ENCODE measurements around the gene DEPDC1B. TPM values are rescaled to one million over a fixed set of nuclear protein-coding genes. Genes with fewer than 3 reads are reported as not detected.
A peak's percentile ranks its signal among the peaks of the same experiment; 100 is the strongest.

The DEPDC1B gene
- total and polyA plus RNA-seq, 2 of the 4 experiments (the other 2 are of a cell fraction) = 4.4 to 9.3 TPM

DNA sequence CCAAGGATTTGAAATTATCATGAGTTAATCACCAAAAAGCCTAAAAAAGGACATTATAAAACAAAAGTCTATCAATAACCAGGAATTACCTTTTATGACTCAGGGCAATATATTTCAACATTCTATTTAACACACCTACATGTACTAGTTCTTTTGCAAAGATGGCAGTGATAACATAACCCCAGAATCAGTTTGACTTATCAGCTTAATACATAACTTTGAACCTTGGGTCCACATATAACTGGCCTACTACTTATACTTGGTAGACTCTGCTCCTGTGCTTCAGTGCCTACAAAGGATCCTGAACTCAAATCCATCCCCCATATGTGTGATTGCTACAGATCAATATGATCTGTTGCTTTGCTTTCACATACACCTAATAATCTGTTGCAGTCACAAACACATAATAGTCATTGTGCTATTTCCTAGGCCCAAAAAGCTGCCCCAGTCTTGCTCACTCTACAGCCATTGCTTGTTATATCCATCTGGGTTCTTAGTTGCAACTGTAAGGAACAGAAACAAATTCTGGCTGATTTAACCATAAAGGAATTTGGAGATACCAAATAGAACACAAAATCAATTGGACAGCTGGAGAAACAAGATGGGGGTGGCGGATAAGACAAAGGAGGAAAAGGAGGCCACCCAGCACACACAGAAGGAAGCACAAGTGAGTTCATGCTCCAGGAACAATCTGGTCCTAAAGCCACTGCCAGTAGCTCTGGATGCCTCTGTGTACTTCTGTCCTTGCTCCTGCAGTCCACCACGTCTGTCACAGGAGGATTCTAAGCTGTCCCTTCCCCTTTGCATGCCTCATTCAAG is 25.5 kb downstream of the DEPDC1B start (continued):
- TF ChIP-seq, protein P1, sequence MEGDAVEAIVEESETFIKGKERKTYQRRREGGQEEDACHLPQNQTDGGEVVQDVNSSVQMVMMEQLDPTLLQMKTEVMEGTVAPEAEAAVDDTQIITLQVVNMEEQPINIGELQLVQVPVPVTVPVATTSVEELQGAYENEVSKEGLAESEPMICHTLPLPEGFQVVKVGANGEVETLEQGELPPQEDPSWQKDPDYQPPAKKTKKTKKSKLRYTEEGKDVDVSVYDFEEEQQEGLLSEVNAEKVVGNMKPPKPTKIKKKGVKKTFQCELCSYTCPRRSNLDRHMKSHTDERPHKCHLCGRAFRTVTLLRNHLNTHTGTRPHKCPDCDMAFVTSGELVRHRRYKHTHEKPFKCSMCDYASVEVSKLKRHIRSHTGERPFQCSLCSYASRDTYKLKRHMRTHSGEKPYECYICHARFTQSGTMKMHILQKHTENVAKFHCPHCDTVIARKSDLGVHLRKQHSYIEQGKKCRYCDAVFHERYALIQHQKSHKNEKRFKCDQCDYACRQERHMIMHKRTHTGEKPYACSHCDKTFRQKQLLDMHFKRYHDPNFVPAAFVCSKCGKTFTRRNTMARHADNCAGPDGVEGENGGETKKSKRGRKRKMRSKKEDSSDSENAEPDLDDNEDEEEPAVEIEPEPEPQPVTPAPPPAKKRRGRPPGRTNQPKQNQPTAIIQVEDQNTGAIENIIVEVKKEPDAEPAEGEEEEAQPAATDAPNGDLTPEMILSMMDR (conservative IDR thresholded peaks at IDR 0.05; ENCODE audit: low read depth, low read length) = no peak

DNA sequence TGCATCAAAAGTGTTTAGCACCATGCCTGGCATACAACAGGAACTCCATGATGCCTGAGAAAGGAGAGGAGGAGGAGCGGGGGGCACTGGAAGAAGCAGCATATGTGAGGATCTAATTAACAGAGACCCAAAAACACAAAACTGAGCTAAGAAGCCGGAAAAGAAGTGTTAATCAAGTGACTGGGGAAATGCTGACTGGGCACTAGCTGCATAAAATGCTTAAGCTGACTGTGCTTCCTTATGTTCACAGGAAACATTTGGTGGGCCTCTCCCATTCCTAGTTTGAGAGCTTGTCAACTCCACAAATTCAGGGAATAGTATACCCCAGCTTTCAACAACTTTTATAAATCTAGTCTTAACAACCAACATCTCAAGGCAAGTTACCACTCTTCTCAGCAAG is 26.6 kb downstream of the DEPDC1B start:
- in situ Hi-C loops (cut with MboI; ENCODE audit: low sequenced_read_pairs) = loop anchor here (10.0 kb wide), 1 partner anchor 859 kb away; no protein-coding TSS in a partner anchor
- no peak overlapping the region for H3K14ac ChIP-seq (replicated peaks; ENCODE audit: low read depth, low read length)
- ChIA-PET POLR2A (ENCODE audit: unreplicated experiment) (interaction anchor here (0.5 kb wide), 1 partner anchor 24 kb away, joined by 3 read pairs; no protein-coding TSS in a partner anchor), CTCF (no interaction called here)
- H2BK15ac ChIP-seq (ENCODE audit: low read depth, low read length) = no peak overlapping the region
- DNase-seq = no peak
- no peak overlapping the region for H3K18ac ChIP-seq (ENCODE audit: low read depth, low read length)
- no peaks in the 10 kb centered on the region for H3K27me3 ChIP-seq (ENCODE audit: control insufficient read depth, insufficient read depth, low read length)
- TF ChIP-seq RAD21 (IDR thresholded peaks at IDR 0.05; ENCODE audit: low read length) (no peak), CEBPB (IDR thresholded peaks at IDR 0.05; ENCODE audit: low read depth, low read length) (no peak), MAFK (IDR thresholded peaks at IDR 0.05; ENCODE audit: low read depth, low read length) (peak; percentile 79)
- no peak overlapping the region for H2BK20ac ChIP-seq (ENCODE audit: low read depth, low read length)
- intact Hi-C loops (cut with micrococcal nuclease) = loop anchor here (10.0 kb wide), 1 partner anchor 661 kb away; the partner anchor contains the start of gene ZSWIM6
- H3K56ac ChIP-seq (ENCODE audit: extremely low read depth, insufficient read depth, low read length) = no peak overlapping the region
- H3K79me1 ChIP-seq (ENCODE audit: low read depth in 1 of 2, low read length in 2 of 2) = peaks cover 25 to 30% of the 10 kb centered on the region in 2 experiments
- no peak overlapping the region for H3K9ac ChIP-seq (ENCODE audit: low read depth, low read length)
- no peak overlapping the region for H2AK5ac ChIP-seq (ENCODE audit: low read depth, low read length)
- H3K9me3 ChIP-seq (ENCODE audit: control insufficient read depth, insufficient read depth, low read length) = no peaks in the 10 kb centered on the region
- H3K4me3 ChIP-seq (ENCODE audit: insufficient read depth, low read depth, low read length) = no peak overlapping the region
- no peak overlapping the region for H3K27ac ChIP-seq (ENCODE audit: insufficient read depth, low read length)
- ATAC-seq (ENCODE audit: low read depth) = no peak
- H4K5ac ChIP-seq (ENCODE audit: low read depth, low read length) = no peak overlapping the region
- no peak overlapping the region for H3K23ac ChIP-seq (ENCODE audit: low read depth, low read length)
- H3K9me1 ChIP-seq (ENCODE audit: insufficient read depth, low read length) = peaks cover 11% of the 10 kb centered on the region
- H2BK120ac ChIP-seq (ENCODE audit: low read depth, low read length) = no peak overlapping the region
- H4K91ac ChIP-seq (ENCODE audit: insufficient read depth, low read depth, low read length) = no peak overlapping the region
- H2AFZ ChIP-seq (replicated peaks; ENCODE audit: low read length, poor library complexity) = no peak overlapping the region
- H2AK9ac ChIP-seq (replicated peaks; ENCODE audit: low read depth, low read length, poor library complexity) = no peak overlapping the region
- peaks cover 6% of the 10 kb centered on the region; the same call in 1 of the 2 replicates for H3K4me1 ChIP-seq (ENCODE audit: control insufficient read depth, insufficient read depth, low read length)
- H3K4me2 ChIP-seq (ENCODE audit: low read depth, low read length) = no peak overlapping the region
- no peaks in the 10 kb centered on the region for H3K36me3 ChIP-seq (ENCODE audit: control insufficient read depth, insufficient read depth, low read length)
- no peak overlapping the region for H4K8ac ChIP-seq (ENCODE audit: low read depth in 2 of 2, low read length in 2 of 2)
- BruUV-seq (replicated peaks) = no TSS peak
- H4K20me1 ChIP-seq (ENCODE audit: insufficient read depth, low read length) = no peaks in the 10 kb centered on the region
- no peak overlapping the region for H3K4ac ChIP-seq (ENCODE audit: low read depth, low read length)
- WGBS, 2 experiments (ENCODE audit: extremely low coverage in 2 of 2, insufficient read length in 1 of 2) = 100% methylated on average over 1 of the region's 2 CpGs; no CpG with 5 or more reads in 1 of the 2 experiments
- H2BK5ac ChIP-seq (ENCODE audit: low read depth, low read length, poor library complexity, severe bottlenecking) = no peak overlapping the region
- dilution Hi-C loops (cut with HindIII; ENCODE audit: low sequenced_read_pairs, unreplicated experiment) = no loop called here

All from IMR-90 (cell line).